Measurements from ENCODE around the gene PARD3B.
A peak's percentile ranks its signal among the peaks of the same experiment; 100 is the strongest.

Gene PARD3B

GRCh38 chr2:204775766-204776165, 230.5 kb downstream of the PARD3B start:
- DNase-seq = no peak

DNA sequence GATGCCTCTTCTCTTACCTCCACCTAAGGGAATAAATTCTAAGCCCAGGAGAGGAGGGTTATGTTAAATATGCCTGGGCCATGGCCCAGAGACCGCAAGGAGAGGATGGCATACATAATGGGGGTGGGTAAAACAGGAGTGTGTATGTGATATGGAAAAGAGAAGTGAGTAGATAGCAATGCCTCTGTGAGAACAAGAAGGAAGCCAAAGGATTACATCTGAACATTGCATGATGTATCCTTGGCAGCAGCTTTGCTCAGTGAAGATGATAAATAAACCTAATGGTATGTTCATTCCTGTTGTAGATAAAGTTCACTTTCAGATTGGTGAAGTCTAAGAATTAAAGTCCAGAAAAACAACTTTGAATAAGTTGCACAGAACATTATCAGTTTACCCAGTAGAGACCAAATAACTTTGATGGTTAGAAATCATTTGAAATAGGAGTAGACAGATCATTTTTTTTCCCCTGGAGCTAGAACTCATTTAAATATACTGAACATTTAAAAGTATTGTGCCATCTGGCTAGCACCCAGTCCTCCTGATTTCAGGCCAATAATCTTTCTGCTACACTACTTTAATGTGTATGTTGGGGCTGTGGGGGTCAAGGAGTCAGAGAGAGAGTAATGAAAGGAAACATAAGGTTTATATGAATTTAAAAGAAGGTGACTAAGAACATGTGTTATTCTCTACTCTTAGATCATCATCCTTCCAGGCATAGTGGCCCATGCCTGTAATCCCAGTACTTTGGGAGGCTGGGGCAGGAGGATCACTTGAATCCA, 231.7 kb downstream of the PARD3B start:
- DNase-seq = no peak

DNA sequence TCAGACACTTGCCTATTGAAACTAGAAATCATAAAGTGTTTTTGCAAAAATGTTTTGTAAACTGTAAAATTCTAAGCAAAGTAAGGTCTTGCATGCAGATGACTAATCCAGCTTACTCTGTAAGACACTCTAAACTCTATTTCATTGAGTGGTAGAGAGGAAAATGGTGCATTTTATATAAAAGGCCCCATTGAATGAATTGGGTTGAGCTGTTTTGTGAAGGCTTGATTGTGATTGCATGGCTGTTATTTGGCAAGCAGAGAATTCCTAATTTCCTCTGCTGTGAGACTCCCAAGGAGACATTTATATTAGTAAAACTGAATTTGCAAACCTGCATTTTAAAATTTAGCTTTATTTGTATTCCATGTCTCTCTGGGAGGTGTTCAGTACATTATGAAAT, 234.5 kb downstream of the PARD3B start:
- no peak for DNase-seq

DNA sequence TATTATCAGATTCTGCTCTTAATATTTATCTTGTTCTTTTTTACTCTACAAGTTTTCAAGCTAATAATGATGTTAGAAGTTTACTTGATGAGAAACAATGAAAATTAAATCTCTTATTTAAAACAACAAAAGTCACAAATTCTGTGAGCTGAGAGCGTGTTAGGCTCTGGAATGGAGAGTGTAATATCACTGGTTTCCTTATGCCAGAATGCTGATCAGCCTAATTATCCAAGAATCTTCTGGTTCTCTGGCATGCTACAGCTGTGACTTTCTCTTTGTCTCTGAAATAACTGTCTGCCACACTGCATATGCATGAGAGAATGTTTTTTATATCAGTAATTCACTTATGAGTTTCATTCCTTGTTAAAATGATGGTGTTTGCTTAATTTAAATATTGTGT, 236.7 kb downstream of the PARD3B start:
- no peak for DNase-seq

DNA sequence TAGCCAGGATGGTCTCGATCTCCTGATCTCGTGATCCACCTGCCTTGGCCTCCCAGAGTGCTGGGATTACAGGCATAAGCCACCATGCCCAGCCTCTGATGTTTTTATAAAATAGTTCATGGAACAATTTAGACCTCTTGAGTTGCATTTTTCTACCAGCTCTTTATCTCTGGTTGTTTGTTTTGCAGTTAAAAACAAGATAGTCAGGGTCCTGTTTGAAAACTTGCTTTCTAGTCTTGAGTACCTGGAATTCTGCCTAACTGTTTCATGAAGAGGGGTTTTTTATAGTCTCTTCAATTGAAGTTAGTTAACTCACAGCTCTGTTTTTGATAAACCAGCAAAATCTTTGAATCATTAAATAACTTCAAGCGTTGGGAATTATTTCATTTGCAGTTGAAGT, 244.8 kb downstream of the PARD3B start:
- no peak for DNase-seq

GRCh38 chr2:204791230-204791629, 246.0 kb downstream of the PARD3B start:
- DNase-seq = no peak

DNA sequence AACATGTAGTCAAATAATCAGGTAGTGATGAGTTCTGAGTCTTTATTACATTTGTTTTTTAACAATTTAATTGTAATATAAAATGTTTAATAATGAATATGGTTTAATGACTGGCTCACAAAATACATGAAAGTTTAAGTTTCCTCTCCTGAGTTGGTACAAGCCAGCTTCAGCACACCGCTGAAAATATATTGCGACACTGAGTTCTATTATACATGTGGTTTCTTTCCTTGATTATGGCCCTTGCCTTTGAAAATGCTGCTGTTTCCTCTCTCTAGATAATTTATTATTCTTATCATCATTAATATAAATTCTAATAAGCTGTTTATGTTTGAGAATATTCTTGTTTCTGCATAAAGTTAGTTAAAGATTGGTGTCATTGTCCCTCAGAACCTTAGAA, 249.3 kb downstream of the PARD3B start:
- DNase-seq = no peak

GRCh38 chr2:204795156-204795555, 249.9 kb downstream of the PARD3B start:
- no peak for DNase-seq

DNA sequence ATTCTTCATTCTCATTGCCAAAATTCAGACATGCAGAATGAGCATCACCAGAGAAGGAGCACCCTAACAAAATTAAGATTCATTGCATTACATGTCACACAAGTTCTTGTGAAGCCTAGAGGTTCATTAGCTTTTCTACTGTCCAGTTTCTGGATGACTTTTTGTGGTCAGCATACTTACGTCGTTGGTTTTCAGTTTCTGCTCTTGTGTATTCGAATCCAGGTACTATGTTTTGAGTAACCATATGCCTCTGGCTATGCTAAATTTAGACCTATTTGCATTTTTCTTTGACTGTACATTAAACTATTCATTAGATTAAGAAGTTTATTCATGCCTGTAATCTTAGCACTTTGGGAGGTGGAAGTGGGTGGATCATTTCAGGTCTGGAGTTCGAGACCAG, 251.3 kb downstream of the PARD3B start:
- DNase-seq = no peak

DNA sequence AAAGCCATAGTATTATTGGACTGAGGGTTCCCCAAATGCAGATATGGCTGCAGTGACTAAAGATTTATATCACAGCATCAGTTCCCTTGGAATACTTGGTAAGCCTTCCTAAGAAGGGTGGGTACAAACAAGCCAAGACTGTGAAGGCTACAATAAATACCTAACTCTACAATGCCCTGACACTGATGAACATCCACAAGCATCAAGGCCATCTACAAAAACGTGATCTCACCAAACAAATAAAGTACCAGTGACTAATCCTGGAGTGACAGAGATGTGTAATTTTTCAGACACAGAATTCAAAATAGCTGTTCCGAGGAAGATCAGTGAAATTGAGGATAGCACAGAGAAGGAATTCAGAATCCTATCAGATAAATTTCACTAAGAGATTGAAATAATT, 254.5 kb downstream of the PARD3B start:
- no peak for DNase-seq

DNA sequence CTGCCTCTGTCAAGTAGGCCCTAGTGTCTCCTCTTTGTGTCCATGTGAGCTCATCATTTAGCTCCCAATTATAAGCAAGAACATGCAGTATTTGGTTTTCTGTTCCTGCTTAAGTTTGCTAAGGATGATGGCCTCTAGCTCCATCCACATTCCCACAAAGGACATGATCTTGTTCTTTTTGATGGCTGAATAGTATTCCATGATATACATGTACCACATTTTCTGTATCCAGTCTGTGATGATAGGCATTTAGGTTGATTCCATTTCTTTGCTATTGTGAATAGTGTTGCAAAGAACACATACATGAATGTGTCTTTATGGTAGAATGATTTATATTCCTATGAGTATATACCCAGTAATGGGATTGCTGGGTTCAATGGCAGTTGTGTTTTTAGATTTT, 263.2 kb downstream of the PARD3B start:
- DNase-seq = no peak

GRCh38 chr2:204824751-204825453, 279.6 kb downstream of the PARD3B start:
- DNase-seq = no peak

DNA sequence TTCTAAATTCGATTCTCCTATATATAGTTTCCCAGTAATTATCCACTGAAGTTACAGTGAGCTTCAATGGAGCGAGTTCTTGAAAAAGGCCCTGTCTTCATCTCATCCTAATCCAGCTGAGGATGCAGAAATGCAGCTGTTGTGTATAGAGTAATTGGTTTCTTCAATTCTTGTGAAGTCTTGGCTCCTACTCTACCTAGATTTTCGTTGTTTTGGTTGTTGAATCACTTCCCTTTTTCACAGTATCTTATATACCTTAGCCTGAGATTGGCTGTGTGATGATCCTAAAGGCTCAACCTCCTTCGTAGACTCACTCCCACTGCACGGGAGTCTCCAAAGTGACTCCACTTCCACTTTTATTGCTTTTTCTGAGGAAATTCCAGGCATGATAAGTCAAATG, 280.4 kb downstream of the PARD3B start:
- no peak for DNase-seq

DNA sequence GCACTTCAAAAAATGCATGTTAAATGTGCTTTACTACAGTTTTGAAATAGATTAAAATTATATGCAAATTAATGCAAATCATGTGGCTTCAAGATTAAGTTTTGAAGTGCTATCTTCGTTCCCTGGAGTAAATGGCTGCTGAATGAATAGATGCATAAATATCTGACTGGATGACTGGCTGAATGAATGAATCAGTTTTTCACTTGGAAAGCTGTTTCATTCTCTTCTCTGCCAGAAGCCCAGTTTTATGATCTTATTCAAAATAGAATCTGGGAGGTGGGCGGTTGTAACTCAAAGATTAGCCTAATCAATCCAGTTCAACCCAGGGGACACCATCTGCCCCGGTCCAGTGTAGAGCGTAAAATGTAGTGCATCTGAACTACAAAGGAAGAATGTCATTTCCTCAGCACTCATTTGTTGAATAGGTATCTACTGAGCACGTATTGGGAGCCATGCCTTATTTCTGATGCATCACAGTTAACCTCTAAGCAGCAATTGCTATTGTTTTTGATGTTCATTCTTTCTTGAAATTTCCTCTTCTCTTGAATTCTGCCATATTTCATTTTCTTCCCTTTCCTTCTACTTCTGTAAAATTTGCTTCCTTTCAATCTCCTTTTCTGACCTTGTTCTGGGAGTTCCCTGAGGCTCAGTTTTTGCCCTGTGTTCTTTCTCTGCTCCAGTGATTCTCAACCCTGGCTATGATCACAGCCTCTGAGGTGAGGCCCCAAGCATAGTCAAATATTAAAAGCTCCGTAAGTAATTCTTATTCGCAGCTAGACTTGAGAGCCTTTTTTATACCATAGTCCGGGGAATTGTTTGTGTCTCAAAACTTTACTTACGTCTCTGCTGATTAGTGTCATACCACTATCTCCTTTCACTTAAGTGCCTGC, 282.7 kb downstream of the PARD3B start:
- DNase-seq = no peak

DNA sequence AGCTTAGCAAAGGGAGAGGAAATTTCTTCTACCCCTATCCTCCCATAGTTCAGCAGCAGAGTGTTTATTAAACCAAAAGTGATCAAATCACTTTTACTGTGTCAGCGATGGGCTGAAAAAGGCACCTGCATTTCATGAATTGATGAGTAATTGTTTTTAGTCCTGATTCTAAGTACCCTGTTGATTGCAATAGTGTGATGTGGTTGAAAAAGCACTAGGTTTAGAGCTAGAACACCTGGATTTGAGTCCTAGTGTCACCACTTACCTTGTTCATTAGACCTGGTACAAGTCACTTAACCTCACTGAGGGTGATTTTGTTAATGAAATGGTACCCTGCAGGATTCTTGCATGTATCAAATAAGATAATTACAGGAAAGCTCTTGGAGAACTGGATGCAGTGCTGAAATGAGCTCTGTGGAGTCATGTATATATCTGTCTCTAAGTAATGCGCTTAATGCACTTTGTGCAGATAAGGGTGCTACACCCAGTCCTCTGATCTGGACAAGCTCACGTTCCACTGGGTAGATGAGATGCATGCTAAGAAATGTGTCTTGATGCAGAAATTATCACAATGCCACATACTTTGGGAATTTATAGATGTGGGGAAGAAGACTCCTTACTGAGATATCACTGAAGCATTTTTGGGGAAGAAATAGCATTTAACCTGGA, 289.6 kb downstream of the PARD3B start:
- DNase-seq = no peak

DNA sequence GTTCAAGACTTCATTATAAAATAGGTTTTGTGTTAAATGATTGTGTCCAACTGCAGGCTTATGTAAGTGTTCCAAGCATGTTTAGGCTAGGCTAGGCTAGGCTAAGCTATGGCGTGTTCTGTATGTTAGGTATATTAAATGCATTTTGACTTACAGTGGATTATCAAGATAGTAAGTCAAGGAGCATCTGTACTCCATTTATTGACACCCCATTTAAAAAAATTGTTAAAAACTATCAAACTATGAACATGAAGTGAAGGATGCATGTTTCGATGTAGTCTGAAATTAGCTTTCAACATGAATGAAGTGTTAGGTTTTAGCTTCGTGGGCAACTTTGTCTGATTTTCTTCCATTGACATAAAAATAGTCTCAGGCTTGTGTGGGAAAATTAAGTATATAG, 290.5 kb downstream of the PARD3B start:
- no peak for DNase-seq

- DNase-seq = no peak
Measured at GRCh38 chr2:204840504-204840903, 295.2 kb downstream of the PARD3B start.

DNA sequence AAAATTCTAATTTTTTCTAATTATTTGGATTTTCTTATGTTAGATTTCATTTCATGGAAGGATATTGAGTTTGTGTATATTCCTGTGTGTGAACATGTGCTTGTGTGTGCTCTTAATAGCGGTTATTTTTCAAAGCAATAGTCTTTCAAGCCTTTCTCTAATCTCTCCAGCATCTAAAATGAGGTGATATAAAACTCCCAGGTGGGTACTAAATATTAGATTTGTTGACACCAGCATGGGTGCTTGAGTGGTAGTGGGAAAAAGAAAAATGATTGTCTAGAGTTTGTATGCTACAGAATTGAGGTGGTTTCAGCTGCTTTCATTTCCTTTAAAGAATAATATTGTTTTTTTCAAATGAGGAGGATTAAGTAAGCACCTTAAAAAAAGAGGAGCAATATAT, 296.8 kb downstream of the PARD3B start:
- no peak for DNase-seq

DNA sequence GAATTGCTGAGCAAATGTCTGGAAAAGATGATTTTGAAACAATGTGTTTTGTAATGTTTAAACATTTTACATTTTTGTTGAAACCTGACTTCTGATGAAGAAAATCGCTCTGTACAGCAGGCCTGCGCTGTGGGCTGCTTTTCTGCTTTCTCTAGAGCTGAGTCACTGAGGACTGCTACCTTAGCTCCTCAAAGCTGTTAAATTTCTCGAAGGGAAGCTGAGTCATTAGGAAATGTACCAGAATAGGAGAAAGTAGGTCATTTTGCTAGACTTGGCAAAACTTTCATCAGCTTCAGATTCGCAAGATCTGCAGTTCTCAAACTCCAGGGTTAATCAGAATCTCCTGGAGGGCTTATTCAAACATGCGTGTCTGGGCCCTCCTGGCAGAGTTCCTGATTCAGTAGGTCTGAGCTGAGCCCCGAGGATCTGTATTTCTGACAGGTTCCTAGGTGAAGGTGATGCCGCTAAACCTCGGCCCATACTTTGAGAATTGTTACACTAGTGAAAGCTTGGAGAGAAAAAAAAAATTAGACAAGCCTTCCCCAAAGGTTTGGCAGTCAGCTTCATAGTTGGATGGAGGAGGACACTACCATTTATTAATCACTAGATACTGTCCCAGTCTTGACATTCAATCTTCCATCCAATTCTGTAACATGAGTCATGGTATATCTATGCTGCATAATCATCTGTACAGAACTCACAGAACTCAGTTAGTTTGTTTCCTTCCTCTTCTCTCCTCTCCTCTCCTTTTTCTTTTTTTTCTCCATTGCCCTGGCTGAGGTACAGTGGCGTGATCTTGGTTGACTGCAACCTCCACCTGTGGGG, 297.6 kb downstream of the PARD3B start:
- DNase-seq = peak; percentile 19 to 31

DNA sequence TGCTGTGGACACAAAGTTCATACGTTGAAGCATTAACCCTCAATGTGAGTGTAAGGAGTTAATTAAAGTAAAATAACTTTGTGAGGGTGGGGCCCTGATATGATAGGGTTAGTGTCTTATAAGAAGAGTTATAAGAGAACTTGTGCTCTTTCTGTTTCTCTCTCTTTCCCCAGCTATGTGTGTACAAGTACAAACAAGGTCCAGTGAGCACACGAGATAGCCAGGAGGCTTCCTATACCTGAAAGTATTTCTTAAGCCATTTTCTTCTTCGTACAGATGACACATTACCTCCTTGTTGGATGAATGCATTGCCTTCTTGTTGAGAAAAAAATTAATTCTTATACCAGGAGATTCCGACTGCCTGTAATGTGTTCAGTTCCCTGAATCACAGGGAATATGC, 301.2 kb downstream of the PARD3B start:
- DNase-seq = no peak

GRCh38 chr2:204849892-204850291, 304.6 kb downstream of the PARD3B start:
- no peak for DNase-seq

GRCh38 chr2:204850581-204850980, 305.3 kb downstream of the PARD3B start:
- no peak for DNase-seq
